H1 (cell line): ENCODE results near the gene CYP2C8.

ENCODE experiments used
- CEBPB ChIP-seq: IDR thresholded peaks from 2 replicates; pipeline ENCODE4 v1.6.1; 2012; ENCODE audit warnings: low read depth, low read length
- JUND ChIP-seq: IDR thresholded peaks from 2 replicates; pipeline ENCODE4 v1.6.1; 2011; ENCODE audit warnings: mild to moderate bottlenecking, improper control_type of control experiment, low read length
- MAFK ChIP-seq: IDR thresholded peaks from 2 replicates; pipeline ENCODE4 v1.6.1; 2012; ENCODE audit warnings: low read depth, mild to moderate bottlenecking, improper control_type of control experiment, low read length
- TF ChIP-seq, protein P1 (sequence below), 3 experiments: IDR thresholded peaks; 1 replicate in 2 of 3; 2 replicates in 1 of 3; pipeline versions ENCODE4 v1.5.1 to v1.6.1; 2011; ENCODE audit warnings: low read length in 3 of 3, mild to moderate bottlenecking in 3 of 3, inconsistent platforms in 2 of 3, low read depth in 1 of 3, moderate library complexity in 1 of 3; ENCODE audit not compliant: insufficient read depth in 1 of 3; ENCODE audit errors: control extremely low read depth in 1 of 3

- TF ChIP-seq, protein P1, sequence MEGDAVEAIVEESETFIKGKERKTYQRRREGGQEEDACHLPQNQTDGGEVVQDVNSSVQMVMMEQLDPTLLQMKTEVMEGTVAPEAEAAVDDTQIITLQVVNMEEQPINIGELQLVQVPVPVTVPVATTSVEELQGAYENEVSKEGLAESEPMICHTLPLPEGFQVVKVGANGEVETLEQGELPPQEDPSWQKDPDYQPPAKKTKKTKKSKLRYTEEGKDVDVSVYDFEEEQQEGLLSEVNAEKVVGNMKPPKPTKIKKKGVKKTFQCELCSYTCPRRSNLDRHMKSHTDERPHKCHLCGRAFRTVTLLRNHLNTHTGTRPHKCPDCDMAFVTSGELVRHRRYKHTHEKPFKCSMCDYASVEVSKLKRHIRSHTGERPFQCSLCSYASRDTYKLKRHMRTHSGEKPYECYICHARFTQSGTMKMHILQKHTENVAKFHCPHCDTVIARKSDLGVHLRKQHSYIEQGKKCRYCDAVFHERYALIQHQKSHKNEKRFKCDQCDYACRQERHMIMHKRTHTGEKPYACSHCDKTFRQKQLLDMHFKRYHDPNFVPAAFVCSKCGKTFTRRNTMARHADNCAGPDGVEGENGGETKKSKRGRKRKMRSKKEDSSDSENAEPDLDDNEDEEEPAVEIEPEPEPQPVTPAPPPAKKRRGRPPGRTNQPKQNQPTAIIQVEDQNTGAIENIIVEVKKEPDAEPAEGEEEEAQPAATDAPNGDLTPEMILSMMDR (IDR thresholded peaks at IDR 0.05; ENCODE audit: control extremely low read depth in 1 of 3, insufficient read depth in 1 of 3, low read depth in 1 of 3, low read length in 3 of 3), result no peak
- no peak for TF ChIP-seq MAFK
- TF ChIP-seq CEBPB, result no peak
- no peak for TF ChIP-seq JUND
Measured at GRCh38 chr10:95034401-95034800, 34.9 kb downstream of the CYP2C8 start.
